ENCODE measurements around the gene SPC24. TPM values are rescaled to one million over a fixed set of nuclear protein-coding genes. Genes with fewer than 3 reads are reported as not detected.
A peak's percentile ranks its signal among the peaks of the same experiment; 100 is the strongest.
"Not testable (repeated sequence)": the region's sequence is repeated elsewhere in the genome, so short reads cannot be mapped to it uniquely, and the experiment has no call there.

SPC24 gene
- total RNA-seq, 2 donors from 2014 or later = 1.2 to 5.7 TPM

DNA sequence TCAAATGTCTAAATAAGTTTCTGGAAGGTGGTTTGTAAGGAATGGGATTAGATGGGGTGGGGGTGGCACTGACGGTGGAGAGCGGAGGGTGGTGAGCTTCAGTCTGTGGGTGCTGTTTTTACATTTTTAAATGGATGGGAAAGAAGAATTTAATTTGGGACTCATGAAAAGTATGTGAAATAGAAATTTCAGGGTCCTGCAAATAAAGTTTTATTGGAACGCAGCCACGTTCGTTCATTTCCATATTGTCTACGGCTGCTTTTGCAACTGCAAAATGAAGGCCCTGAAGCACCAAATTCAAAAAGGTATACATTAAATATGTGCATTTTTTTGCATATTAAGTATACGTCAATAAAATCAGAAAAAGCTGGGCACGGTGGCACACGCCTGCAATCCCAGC lies 31.9 kb upstream of the SPC24 start:
- peaks cover 6 to 77% of the 10 kb centered on the region in 2 donors for H3K4me1 ChIP-seq
- no peak overlapping the region for H3K4me3 ChIP-seq
- peaks cover 74% of the 10 kb centered on the region for H3K36me3 ChIP-seq
- TF ChIP-seq, protein P1, sequence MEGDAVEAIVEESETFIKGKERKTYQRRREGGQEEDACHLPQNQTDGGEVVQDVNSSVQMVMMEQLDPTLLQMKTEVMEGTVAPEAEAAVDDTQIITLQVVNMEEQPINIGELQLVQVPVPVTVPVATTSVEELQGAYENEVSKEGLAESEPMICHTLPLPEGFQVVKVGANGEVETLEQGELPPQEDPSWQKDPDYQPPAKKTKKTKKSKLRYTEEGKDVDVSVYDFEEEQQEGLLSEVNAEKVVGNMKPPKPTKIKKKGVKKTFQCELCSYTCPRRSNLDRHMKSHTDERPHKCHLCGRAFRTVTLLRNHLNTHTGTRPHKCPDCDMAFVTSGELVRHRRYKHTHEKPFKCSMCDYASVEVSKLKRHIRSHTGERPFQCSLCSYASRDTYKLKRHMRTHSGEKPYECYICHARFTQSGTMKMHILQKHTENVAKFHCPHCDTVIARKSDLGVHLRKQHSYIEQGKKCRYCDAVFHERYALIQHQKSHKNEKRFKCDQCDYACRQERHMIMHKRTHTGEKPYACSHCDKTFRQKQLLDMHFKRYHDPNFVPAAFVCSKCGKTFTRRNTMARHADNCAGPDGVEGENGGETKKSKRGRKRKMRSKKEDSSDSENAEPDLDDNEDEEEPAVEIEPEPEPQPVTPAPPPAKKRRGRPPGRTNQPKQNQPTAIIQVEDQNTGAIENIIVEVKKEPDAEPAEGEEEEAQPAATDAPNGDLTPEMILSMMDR (IDR thresholded peaks at IDR 0.05) = no peak
- no peaks in the 10 kb centered on the region for H3K9me3 ChIP-seq
- no peaks in the 10 kb centered on the region for H3K27me3 ChIP-seq
- no peak for DNase-seq (ENCODE audit: low spot score)
- H3K27ac ChIP-seq = peak overlapping the region in 1 of 2 donors; percentile 96

DNA sequence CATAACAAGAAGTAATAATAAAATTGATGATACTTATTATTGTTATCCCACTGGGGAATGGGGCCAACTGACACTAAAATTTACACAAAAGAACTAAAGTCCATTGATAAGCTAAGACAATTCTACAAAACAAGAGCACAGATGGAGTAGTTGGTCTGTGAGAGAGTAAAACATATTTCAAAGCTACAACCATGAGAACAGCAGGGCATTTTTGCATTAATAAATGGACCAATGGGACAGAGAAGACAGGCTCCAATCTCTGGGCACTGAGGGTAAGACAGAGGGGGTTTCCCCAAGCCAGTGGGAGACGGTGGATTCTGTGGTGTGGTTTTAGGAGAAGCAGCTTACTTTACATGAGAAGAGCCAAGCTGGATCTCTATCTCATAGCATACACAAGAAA lies 27.4 kb upstream of the SPC24 start:
- Histone ChIP-seq H3K27me3 (no peaks in the 10 kb centered on the region), H3K4me3 (no peak overlapping the region), H3K27ac (no peak overlapping the region), H3K9me3 (no peaks in the 10 kb centered on the region), H3K4me1 (peaks cover 0 to 58% of the 10 kb centered on the region in 2 donors), H3K36me3 (peaks cover 62% of the 10 kb centered on the region)
- DNase-seq (ENCODE audit: low spot score) = no peak
- TF ChIP-seq, protein P1 (IDR thresholded peaks at IDR 0.05) = no peak

DNA sequence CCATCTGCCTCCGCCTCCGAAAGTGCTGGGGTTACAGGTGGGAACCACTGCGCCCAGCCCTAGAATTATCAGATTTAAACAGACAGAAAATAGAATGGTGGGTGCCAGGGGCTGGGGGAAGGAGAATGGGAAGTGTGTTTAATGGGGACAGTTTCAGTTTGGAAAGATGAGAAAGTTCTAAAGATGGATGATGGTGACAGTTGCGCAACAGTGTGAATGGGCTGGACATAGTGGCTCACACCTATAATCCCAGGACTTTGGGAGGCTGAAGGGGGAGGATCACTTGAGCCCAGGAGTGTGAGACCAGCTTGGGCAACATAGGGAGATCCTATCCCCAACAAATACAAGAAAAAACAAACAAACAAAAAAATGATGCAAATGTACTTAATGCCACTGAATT lies 25.9 kb upstream of the SPC24 start:
- H3K36me3 ChIP-seq = peaks cover 62% of the 10 kb centered on the region
- H3K27me3 ChIP-seq = no peaks in the 10 kb centered on the region
- no peak overlapping the region for H3K4me3 ChIP-seq
- peak overlapping the region; percentile 46 to 63 for H3K27ac ChIP-seq
- H3K9me3 ChIP-seq = no peaks in the 10 kb centered on the region
- H3K4me1 ChIP-seq = peaks cover 0 to 51% of the 10 kb centered on the region in 2 donors
- TF ChIP-seq, protein P1 (IDR thresholded peaks at IDR 0.05) = no peak
- no peak for DNase-seq (ENCODE audit: low spot score)

DNA sequence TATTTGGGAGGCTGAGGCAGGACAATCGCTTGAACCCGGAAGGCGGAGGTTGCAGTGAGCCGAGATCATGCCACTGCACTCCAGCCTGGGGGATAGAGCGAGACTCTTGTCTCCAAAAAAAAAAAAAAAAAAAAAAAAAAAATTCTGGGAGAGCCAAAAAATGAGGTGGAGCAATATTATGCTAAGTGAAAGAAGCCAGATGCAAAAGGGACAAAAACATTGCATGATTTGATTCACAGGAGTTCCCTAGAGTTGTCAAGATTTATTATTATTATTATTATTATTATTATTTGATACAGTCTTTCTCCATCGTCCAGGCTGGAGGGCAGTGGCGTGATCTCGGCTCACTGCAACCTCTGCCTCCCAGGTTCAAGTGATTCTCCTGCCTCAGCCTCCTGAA lies 25.4 kb upstream of the SPC24 start:
- Histone ChIP-seq H3K4me1 (peaks cover 0 to 46% of the 10 kb centered on the region in 2 donors), H3K36me3 (peaks cover 62% of the 10 kb centered on the region)
- H3K4me3 ChIP-seq = not testable (repeated sequence)

DNA sequence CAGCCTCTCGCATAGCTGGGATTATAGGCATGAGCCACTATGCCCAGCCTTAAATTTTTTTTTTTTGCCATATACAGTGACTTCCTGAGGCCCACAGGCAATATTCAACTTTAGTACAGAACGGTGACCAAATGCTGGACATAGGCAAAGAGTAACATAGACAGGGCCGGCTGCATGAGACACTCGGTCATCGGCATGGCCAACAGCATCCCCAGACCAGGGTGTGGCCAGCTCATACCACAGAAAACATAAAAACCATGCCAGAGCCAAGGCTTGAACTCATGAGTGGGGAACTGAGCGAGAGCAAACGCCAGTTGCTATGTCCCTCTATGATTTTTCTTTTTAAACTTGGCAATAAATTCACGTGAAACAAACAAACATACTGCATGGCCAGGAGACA lies 24.8 kb upstream of the SPC24 start:
- no peaks in the 10 kb centered on the region for H3K9me3 ChIP-seq
- no peak overlapping the region for H3K4me3 ChIP-seq
- DNase-seq (ENCODE audit: low spot score) = no peak

More for the DNA sequence above, 25.4 kb upstream of the SPC24 start:
- H3K9me3 ChIP-seq; DNase-seq (ENCODE audit: low spot score); H3K27me3 ChIP-seq: not testable (repeated sequence)
- H3K27ac ChIP-seq = peak overlapping the region; percentile 46 to 63

DNA sequence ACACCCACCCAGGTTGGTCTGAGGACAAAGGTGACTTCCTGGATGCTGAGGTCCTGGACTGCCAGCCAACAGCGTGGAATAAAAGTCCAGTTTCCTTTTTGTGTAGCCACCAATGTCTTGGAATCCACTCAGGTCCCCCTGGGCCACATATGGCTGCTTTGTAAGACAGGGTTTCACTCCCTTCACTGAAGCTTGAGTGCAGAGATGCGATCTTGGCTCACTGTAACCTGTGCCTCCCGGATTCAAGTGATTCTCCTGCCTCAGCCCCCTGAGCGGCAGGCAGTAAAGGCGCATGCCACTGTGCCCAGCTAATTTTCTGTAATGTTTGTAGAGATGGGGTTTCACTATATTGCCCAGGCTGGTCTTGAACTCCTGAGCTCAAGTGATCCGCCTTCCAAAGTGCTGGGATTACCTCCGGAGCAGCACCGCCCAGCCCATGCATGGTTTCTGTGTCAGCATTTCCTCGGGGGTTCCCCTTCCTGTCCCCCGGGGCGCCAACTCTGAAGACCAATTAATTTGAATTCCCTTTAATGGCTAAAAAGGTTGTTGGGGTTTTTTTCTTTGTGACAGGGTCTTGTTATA lies 24.2 kb upstream of the SPC24 start:
- Histone ChIP-seq H3K9me3 (no peaks in the 10 kb centered on the region), H3K27ac (peak overlapping the region; percentile 46 to 63), H3K36me3 (peaks cover 62% of the 10 kb centered on the region), H3K27me3 (no peaks in the 10 kb centered on the region), H3K4me3 (no peak overlapping the region), H3K4me1 (peaks cover 0 to 35% of the 10 kb centered on the region in 2 donors)
- no peak for DNase-seq (ENCODE audit: low spot score)
- TF ChIP-seq, protein P1 (IDR thresholded peaks at IDR 0.05) = no peak

More for the DNA sequence above, 24.8 kb upstream of the SPC24 start:
- Histone ChIP-seq H3K36me3 (peaks cover 63% of the 10 kb centered on the region), H3K4me1 (peaks cover 0 to 39% of the 10 kb centered on the region in 2 donors), H3K27me3 (no peaks in the 10 kb centered on the region), H3K27ac (peak overlapping the region; percentile 46 to 63)
- TF ChIP-seq, protein P1 (IDR thresholded peaks at IDR 0.05) = no peak

DNA sequence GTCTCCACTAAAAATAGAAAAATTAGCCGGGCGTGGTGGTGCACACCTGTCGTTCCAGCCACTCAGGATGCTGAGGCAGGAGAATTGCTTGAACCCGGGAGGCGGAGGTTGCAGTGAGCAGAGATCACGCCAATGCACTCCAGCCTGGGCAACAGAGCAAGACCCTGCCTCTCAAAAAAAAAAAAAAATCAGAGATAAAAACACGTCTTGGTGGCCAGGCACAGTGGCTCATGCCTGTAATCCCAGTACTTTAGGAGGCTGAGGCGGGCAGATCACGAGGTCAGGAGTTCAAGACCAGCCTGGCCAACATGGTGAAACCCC lies 23.5 kb upstream of the SPC24 start:
- peaks cover 0 to 28% of the 10 kb centered on the region in 2 donors for H3K4me1 ChIP-seq
- DNase-seq (ENCODE audit: low spot score); H3K27me3 ChIP-seq; H3K9me3 ChIP-seq; H3K4me3 ChIP-seq: not testable (repeated sequence)
- peak overlapping the region; percentile 46 to 63 for H3K27ac ChIP-seq
- peaks cover 65% of the 10 kb centered on the region for H3K36me3 ChIP-seq

All from right atrium auricular region (tissue), 2 donors.